K562 (cell line): ENCODE results near the gene OR10S1. TPM values are rescaled to one million over a fixed set of nuclear protein-coding genes. Genes with fewer than 3 reads are reported as not detected.

Source experiments
- PCBP1 ChIP-seq: fragments of 200-400 bp; formaldehyde crosslinking; IDR thresholded peaks from 2 replicates; pipeline ENCODE4 v1.6.1; 2018; ENCODE audit warnings: mild to moderate bottlenecking, low read depth, low read length; ENCODE audit not compliant: poor library complexity, severe bottlenecking
- POLR3G ChIP-seq: IDR thresholded peaks from 2 replicates; pipeline ENCODE4 v1.6.1; 2011; ENCODE audit not compliant: insufficient read length, insufficient replicate concordance; ENCODE audit errors: extremely low read depth
- SFPQ ChIP-seq: fragments of 200-400 bp; formaldehyde crosslinking; IDR thresholded peaks from 2 replicates; pipeline ENCODE4 v1.6.1; 2017; ENCODE audit warnings: mild to moderate bottlenecking, low read depth, low read length, moderate library complexity
- SRSF3 ChIP-seq: fragments of 200-400 bp; formaldehyde crosslinking; IDR thresholded peaks from 2 replicates; pipeline ENCODE4 v1.6.1; 2016; ENCODE audit warnings: mild to moderate bottlenecking, low read length, moderate library complexity; ENCODE audit not compliant: insufficient read depth
- ZNF184 ChIP-seq: sonication (generic); formaldehyde crosslinking; IDR thresholded peaks from 2 replicates; pipeline ENCODE4 v1.5.0; 2020; ENCODE audit warnings: missing genetic modification reagents
- ZNF609 ChIP-seq: sonication (generic); formaldehyde crosslinking; IDR thresholded peaks from 2 replicates; pipeline ENCODE4 v1.8.1; 2023; ENCODE audit warnings: missing genetic modification reagents, mild to moderate bottlenecking, borderline replicate concordance
- polyA plus RNA-seq, 8 experiments: library from polyadenylated mRNA; depleted of rRNA in 4 of 8; stranded (reverse) in 5 of 8; unstranded in 3 of 8; fragments of >200 nt; fragmentation: Nextera tagmentation in 2 of 8; fragmentation: Illumina TruSeq in 1 of 8; extraction: Ambion mirVana in 2 of 8; extraction: Trizol in 1 of 8; gene quantifications; 2 replicates each; pipeline versions ENCODE4 v1.2.1 to v1.2.3, GENCODE V29; 2011 to 2014; ENCODE audit warnings: inconsistent platforms in 1 of 8, missing spikeins in 1 of 8
- total RNA-seq, 7 experiments: library from RNA; depleted of rRNA in 6 of 7; stranded (reverse); fragments of >200 nt in 6 of 7; fragmentation: Illumina TruSeq in 2 of 7; extraction: Trizol in 2 of 7; gene quantifications; 2 replicates each; pipeline versions ENCODE4 v1.2.1 to v1.2.3, GENCODE V29; 2011 to 2021; ENCODE audit warnings: low replicate concordance in 1 of 7

Gene OR10S1
- total and polyA plus RNA-seq, 9 of the 15 experiments (the other 6 are each of a cell fraction or from before 2014, with no cell fraction given): not detected

GRCh38 chr11:124012697-124013096 lies 35.1 kb upstream of the OR10S1 start, which contains the start of gene OR10G4 (continued):
- TF ChIP-seq SFPQ: no peak
- TF ChIP-seq PCBP1: no peak
- TF ChIP-seq ZNF184 (CRISPR knock-in tag): no peak
- no peak for TF ChIP-seq ZNF609
- no peak for TF ChIP-seq SRSF3
- TF ChIP-seq POLR3G: no peak
